ELR (cell line): ENCODE results near the gene FEN1.

Source experiments
- DNase-seq: peaks from one replicate; pipeline ENCODE4 v3.0.0-alpha.2; 2015; ENCODE audit warnings: low read depth

FEN1 gene

GRCh38 chr11:61817471-61818202 is 24.9 kb downstream of the FEN1 start:
- no peak for DNase-seq

GRCh38 chr11:61820174-61820573 is 27.5 kb downstream of the FEN1 start:
- peak; percentile 85 for DNase-seq

- no peak for DNase-seq
Measured at GRCh38 chr11:61826930-61827570, 34.3 kb downstream of the FEN1 start.

- DNase-seq = peak; percentile 69
Measured at GRCh38 chr11:61827571-61828378, 35.1 kb downstream of the FEN1 start, which contains the start of gene FADS2. Gene FADS2, plus strand, starts transcription at chr11:61828300. Its CDS starts 91 bp downstream, at chr11:61828391.

GRCh38 chr11:61828379-61828628 is 35.6 kb downstream of the FEN1 start:
- no peak for DNase-seq

- DNase-seq = peak; percentile 34
Measured at GRCh38 chr11:61828629-61829407, 36.1 kb downstream of the FEN1 start.

GRCh38 chr11:61829806-61830205 is 37.1 kb downstream of the FEN1 start:
- DNase-seq = no peak

GRCh38 chr11:61830237-61831105 is 37.8 kb downstream of the FEN1 start:
- no peak for DNase-seq

GRCh38 chr11:61832207-61832606 is 39.5 kb downstream of the FEN1 start:
- no peak for DNase-seq

GRCh38 chr11:61832754-61833153 is 40.0 kb downstream of the FEN1 start:
- no peak for DNase-seq

GRCh38 chr11:61833471-61833870 is 40.8 kb downstream of the FEN1 start:
- DNase-seq = no peak

GRCh38 chr11:61833926-61834277 is 41.2 kb downstream of the FEN1 start:
- DNase-seq = no peak

GRCh38 chr11:61834278-61835048 is 41.8 kb downstream of the FEN1 start:
- DNase-seq = no peak

- no peak for DNase-seq
Measured at GRCh38 chr11:61836193-61836592, 43.5 kb downstream of the FEN1 start.

- no peak for DNase-seq
Measured at GRCh38 chr11:61837411-61838005, 44.8 kb downstream of the FEN1 start.

GRCh38 chr11:61838501-61838900 is 45.8 kb downstream of the FEN1 start:
- DNase-seq = no peak

- no peak for DNase-seq
Measured at GRCh38 chr11:61838921-61839320, 46.2 kb downstream of the FEN1 start.

- DNase-seq = no peak
Measured at GRCh38 chr11:61839742-61840141, 47.0 kb downstream of the FEN1 start.

GRCh38 chr11:61840371-61840770 is 47.7 kb downstream of the FEN1 start:
- no peak for DNase-seq
